Left renal cortex interstitium (tissue), 4 donors: ENCODE results near the gene KAT8. TPM values are rescaled to one million over a fixed set of nuclear protein-coding genes. Genes with fewer than 3 reads are reported as not detected.

Experiments used
- DNase-seq, 4 donors: peaks; one replicate each; pipeline ENCODE4 v3.0.0-alpha.2; 2013; ENCODE audit warnings: low read depth in 4 of 4, low spot score in 2 of 4, missing footprints in 1 of 4
- polyA plus RNA-seq, 4 donors: library from polyadenylated mRNA; unstranded; fragments of 120-200 nt; gene quantifications; one replicate each; pipeline ENCODE4 v1.2.1, GENCODE V29; 2013; ENCODE audit not compliant: insufficient read length in 4 of 4

KAT8 gene
- polyA plus RNA-seq, 4 donors = 56.6 to 86.1 (median 70.4) TPM

DNA sequence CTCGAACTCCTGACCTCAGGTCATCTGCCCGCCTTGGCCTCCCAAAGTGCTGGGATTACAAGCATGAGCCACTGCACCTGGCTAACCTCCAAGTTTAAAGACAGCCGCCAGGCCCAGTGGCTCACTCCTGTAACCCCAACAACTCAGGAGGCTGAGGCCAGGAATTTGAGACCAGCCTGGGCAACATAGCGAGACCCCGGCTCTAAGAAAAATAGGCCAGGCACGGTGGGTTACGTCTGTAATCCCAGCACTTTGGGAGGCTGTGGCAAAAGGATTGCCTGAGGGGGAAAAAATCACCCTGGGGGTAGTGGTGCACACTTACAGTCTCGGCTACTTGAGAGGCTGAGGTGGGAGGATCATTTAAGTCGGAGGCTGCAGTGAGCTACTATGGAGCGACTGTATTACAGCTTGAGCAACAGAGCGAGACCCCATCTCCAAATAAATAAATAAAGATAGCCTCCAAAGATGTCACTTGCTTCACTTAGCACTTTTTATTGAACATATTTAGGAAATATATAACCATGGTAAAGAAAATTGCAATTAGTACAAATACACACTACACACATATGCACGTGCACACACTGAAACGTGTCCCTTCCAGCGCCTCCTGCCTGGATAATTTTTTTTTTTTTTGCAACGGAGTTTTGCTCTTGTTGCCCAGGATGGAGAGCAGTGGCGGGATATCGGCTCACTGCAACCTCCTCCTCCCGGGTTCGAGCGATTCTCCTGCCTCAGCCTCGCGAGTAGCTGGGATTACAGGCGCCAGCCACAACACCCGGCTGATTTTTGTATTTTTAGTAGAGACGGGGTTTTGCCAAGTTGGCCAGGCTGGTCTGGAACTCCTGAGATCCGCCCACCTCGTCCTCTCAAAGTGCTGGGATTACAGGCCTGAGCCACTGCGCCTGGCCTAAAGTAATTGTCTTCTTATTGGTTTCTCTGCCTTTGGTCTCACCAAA lies 10.7 kb upstream of the KAT8 start:
- no peak for DNase-seq

- DNase-seq = no peak
These were observed 10.0 kb upstream of the KAT8 start for GRCh38 chr16:31107465-31107867.

DNA sequence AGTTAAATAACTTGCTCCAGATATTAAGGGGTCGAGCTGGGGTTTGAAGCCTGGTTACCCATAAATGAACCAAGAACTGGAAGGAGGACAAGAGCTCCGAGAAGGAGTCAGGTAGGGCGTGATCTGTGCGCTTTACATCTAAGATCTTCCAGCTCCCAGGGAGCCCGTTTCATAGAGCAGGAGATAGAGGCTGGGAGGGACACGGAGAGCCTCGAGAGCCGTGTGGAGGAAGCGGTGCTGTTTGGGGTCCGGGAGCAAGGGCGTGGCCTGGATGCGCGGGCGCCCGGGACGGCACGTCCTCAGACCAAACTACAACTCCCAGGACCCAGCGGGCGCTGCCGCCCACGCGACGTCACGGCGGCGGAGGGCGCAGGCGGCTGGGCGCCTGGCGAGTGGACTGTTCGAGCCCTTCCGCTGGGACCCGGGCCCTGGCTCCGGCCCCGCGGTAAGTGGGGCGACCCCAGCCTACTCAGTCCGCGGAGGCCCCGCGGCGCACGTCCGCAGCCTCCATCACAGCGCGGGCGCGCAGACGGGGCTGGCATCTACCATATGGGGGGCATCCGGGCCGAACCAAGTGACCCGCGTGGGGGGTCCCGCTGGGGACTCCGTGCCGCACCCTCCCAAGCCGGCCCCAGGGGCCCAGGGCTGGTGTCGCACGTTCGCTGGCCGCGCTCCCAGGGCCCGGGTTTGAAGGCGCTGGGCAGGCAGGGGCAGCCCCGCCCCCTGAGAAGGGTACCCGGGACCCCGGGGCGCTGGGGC lies 9.2 kb upstream of the KAT8 start, which contains the start of gene BCKDK:
Gene BCKDK, plus strand, starts transcription at position 352 of the 759 bp plus-strand sequence. CDS start 838 bp downstream, outside the sequence.
- DNase-seq = no peak

DNA sequence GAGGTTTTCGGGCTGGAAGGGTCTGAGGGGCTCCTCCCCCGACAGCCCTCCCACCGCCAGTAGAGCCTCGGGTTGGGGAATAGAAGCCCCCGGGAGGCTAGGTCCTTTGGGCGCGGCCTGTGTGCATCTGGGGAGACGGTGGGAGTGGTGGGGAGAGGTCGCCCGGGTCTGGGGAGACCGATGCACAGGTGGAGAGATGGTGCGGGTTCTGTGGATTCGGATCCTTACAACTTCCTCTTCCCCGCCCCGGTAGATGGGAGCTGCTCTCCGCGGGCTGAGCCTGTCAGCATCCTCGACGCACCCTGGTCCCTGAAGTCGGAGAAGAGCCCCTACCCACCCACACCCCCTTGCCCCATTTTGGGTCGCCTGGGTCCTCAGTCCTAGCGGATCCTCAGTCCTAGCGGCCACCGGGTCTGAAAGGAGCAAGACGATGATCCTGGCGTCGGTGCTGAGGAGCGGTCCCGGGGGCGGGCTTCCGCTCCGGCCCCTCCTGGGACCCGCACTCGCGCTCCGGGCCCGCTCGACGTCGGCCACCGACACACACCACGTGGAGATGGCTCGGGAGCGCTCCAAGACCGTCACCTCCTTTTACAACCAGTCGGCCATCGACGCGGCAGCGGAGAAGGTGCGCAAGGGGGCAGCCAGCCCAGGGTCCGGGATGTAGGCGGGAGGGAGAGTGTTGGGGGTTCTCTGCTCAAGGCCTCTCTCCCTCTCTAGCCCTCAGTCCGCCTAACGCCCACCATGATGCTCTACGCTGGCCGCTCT lies 8.5 kb upstream of the KAT8 start:
- no peak for DNase-seq

- DNase-seq = no peak
These were observed 7.8 kb upstream of the KAT8 start for GRCh38 chr16:31109622-31110021.

DNA sequence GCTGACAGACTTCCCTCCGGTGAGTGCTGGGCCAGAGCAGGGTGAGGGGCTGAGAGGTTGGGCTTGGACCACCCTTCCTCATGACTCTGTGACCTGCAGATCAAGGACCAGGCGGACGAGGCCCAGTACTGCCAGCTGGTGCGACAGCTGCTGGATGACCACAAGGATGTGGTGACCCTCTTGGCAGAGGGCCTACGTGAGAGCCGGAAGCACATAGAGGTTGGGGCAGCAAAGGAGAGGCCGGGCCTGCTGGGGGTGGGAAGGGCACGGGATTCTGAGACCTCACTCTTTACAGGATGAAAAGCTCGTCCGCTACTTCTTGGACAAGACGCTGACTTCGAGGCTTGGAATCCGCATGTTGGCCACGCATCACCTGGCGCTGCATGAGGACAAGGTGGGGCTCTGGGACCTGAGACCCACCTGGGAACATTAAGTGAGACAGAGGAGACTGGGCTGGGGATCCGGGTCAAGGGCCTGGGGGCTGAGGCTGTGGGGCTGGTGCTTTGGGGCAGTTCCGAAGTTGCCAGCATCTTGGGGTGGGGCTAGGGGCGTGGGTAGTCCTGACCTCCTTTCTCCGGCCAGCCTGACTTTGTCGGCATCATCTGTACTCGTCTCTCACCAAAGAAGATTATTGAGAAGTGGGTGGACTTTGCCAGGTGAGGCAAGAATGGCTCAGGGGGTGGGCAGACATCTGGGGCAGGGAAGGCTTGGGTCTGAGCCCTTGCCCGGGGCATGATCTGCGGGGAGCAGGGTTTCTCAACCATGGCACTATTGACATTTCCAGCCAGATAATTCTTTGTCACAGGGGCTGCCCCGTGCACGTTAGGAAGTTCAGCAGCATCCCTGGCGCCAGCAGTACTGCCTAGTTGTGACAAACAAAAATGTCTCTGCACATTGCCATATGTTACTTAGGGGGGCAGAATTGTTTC lies 7.1 kb upstream of the KAT8 start:
- no peak for DNase-seq

- no peak for DNase-seq
These were observed 5.5 kb upstream of the KAT8 start for GRCh38 chr16:31111881-31112466.

DNA sequence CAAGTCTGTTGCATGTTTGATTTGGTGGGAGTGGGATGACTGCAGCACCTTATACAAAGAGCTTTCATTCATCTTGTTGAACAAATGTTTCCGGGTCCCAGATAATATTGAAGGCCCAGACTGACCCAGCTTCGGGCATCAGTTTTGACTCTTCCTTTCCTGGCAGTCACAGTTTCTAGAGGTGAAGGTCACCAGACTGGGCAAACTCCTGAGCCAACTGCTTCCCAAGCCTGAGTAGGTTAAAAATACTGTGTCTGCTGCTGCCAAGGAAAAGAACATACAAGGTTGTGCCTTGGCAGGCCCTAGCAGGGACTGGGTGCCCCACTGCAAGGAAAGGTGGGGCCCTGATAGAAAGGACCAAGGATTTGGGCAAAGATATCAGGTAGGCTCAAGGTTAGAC lies 4.8 kb upstream of the KAT8 start:
- DNase-seq = no peak

- DNase-seq = no peak
These were observed 4.0 kb upstream of the KAT8 start for GRCh38 chr16:31113121-31114120.

DNA sequence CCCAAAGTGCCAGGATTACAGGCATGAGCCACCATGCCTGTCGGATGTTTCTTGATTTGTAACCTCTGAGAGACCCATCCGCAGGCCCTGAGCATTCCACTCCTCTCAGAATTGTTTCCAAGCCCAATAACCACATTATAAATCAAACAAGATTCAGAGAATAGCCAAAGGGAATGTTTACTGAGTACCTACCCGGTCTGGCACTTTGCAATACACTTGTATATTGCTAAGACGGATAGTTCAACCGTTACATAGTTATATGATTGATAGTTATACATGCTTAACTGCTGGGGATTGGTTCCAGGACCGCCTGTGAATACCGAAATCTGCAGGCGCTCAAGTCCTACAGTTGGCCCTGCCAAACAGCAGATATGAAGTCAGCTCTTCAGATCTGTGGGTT lies 3.0 kb upstream of the KAT8 start:
- no peak for DNase-seq

DNA sequence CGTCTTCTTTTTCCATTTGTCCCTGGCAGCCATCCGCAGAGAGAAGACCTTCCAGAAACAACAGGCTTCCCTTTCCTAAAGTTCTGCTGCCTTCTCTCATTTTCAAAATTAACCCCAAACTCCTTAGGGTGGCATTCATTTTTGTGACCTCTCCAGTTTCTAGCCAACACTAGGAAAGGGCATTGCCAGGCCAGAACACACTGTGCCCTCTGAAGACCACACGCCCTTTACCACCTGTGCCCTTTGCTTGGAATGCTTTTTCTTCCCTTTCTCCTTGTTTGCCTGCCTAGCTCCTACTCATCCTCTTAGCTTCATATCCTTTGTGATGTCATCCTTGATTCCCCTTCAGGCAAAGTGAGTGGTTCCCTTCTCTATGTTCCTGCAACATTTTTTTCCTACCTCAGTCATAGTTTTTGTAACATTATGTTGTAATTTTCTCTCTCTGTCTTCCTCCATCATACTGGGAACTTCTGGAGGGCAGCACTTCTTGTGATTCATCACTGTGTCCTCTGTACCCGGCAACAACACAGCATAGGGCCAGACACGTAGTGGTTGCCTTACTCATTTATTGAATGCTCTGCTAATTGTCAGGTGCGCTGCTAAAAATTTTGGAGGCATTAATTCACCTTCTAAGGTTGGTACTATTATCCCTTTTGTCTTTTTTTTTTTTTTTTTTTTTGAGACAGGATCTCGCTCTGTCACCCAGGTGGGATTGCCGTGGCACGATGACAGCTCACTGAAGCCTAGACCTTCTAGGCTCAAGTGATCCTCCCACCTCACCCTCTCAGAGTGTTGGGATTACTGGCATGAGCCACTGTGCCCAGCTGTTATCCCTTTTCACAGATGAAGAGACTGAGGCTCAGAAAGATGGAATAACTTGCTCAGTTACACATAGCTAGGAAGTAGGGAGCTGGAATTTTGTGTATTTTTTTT lies 1.0 kb downstream of the KAT8 start:
- no peak for DNase-seq

GRCh38 chr16:31120129-31120528 lies 2.7 kb downstream of the KAT8 start:
- DNase-seq = no peak

GRCh38 chr16:31125844-31126243 lies 8.4 kb downstream of the KAT8 start:
- DNase-seq = no peak

- DNase-seq = no peak
These were observed 9.7 kb downstream of the KAT8 start for GRCh38 chr16:31127182-31127581.

- DNase-seq = no peak
These were observed 11.5 kb downstream of the KAT8 start for GRCh38 chr16:31128711-31129567.
